Measurements from ENCODE around the gene GRIN2B.
A peak's percentile ranks its signal among the peaks of the same experiment; 100 is the strongest.

Gene GRIN2B

GRCh38 chr12:13947276-13947946 is 34.0 kb downstream of the GRIN2B start:
- H3K4me1 ChIP-seq, result peaks cover 0 to 12% (median 0%) of the 10 kb centered on the region in 10 experiments; a peak in 5 of 20 replicates
- H3K27ac ChIP-seq, result no peak overlapping the region
- peak overlapping the region in 3 of 11 experiments; percentile 4 to 18 (median 18); a peak in 3 of 22 replicates for H3K4me2 ChIP-seq
- no peaks in the 10 kb centered on the region for H3K36me3 ChIP-seq
- no peak overlapping the region for H3K9ac ChIP-seq
- H3K9me3 ChIP-seq (replicated peaks in 1 of 11), result no peaks in the 10 kb centered on the region
- H4K20me1 ChIP-seq, result no peaks in the 10 kb centered on the region
- H3K4me3 ChIP-seq, result no peak overlapping the region
- H3K27me3 ChIP-seq, result no peaks in the 10 kb centered on the region
- no peak for TF ChIP-seq Cebpa-rat (IDR thresholded peaks at IDR 0.05)

- Histone ChIP-seq H3K27ac (no peak overlapping the region), H3K4me1 (peaks cover 0 to 12% (median 0%) of the 10 kb centered on the region in 10 experiments; a peak in 5 of 20 replicates), H3K4me2 (no peak overlapping the region), H3K9ac (no peak overlapping the region), H3K9me3 (replicated peaks in 1 of 11) (no peaks in the 10 kb centered on the region), H3K27me3 (no peaks in the 10 kb centered on the region), H4K20me1 (no peaks in the 10 kb centered on the region), H3K36me3 (no peaks in the 10 kb centered on the region), H3K4me3 (no peak overlapping the region)
- no peak for TF ChIP-seq Cebpa-rat (IDR thresholded peaks at IDR 0.05)
Measured at GRCh38 chr12:13945641-13946040, 35.8 kb downstream of the GRIN2B start.

DNA sequence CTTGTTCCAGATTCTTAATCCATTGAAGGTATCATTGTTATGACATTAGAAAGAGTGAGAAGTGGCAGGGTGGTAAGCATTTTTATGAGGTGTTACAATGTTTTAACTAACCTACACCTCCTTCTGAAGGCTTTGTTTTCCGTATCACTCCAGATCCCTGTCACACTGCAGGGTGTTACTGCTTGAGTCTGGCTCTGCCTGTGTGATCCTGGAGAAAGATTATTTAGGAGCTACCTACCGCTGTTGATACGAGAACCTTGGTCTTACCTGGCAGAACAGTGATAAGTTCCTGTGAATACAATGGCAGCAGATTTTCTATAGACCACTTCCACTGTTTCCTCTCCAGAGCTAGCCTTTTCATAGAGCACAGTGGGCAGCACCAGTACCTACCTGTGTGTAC is 36.2 kb downstream of the GRIN2B start:
- Histone ChIP-seq H3K4me1 (peaks cover 0 to 12% (median 0%) of the 10 kb centered on the region in 10 experiments; a peak in 5 of 20 replicates), H3K27ac (no peak overlapping the region), H3K4me2 (no peak overlapping the region), H3K9me3 (replicated peaks in 1 of 11) (no peaks in the 10 kb centered on the region), H3K36me3 (no peaks in the 10 kb centered on the region), H3K9ac (no peak overlapping the region), H3K4me3 (no peak overlapping the region), H3K27me3 (no peaks in the 10 kb centered on the region), H4K20me1 (no peaks in the 10 kb centered on the region)
- TF ChIP-seq Cebpa-rat (IDR thresholded peaks at IDR 0.05), result no peak

DNA sequence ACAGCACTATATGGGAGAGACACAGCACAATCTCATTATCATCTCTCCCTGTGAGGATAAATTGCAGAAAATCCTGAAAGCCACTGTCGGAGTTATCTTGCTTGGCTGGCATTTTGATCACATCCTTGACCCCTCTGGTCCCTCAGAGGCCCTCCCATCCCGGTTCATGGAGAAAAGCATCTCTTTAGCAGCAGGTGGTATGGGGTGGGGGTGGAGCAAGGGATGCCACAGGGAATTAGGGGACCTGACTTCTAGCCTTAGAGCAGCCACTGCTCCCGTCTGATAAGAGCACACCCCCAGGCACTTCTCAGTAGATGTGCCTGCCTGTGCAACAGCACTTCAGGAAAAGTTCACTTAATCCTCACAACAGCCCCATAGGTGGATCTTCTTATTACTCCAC is 38.6 kb downstream of the GRIN2B start:
- H3K27ac ChIP-seq, result no peak overlapping the region
- no peaks in the 10 kb centered on the region for H4K20me1 ChIP-seq
- no peak overlapping the region for H3K4me3 ChIP-seq
- no peak overlapping the region for H3K9ac ChIP-seq
- H3K36me3 ChIP-seq, result no peaks in the 10 kb centered on the region
- no peaks in the 10 kb centered on the region for H3K27me3 ChIP-seq
- TF ChIP-seq Cebpa-rat (IDR thresholded peaks at IDR 0.05), result no peak
- H3K9me3 ChIP-seq (replicated peaks in 1 of 11), result peaks cover 4 to 16% (median 12%) of the 10 kb centered on the region in 11 experiments; a peak in 19 of 22 replicates
- H3K4me2 ChIP-seq, result no peak overlapping the region
- peaks cover 0 to 10% (median 0%) of the 10 kb centered on the region in 10 experiments; a peak in 5 of 20 replicates for H3K4me1 ChIP-seq

GRCh38 chr12:13941258-13942249 is 39.8 kb downstream of the GRIN2B start:
- H4K20me1 ChIP-seq, result no peaks in the 10 kb centered on the region
- no peaks in the 10 kb centered on the region for H3K4me1 ChIP-seq
- no peak for TF ChIP-seq Cebpa-rat (IDR thresholded peaks at IDR 0.05)
- H3K4me3 ChIP-seq, result no peak overlapping the region
- no peak overlapping the region for H3K9ac ChIP-seq
- H3K27ac ChIP-seq, result no peak overlapping the region
- H3K9me3 ChIP-seq (replicated peaks in 1 of 11), result peaks cover 13 to 28% (median 23%) of the 10 kb centered on the region in 11 experiments; a peak in 20 of 22 replicates
- no peak overlapping the region for H3K4me2 ChIP-seq
- no peaks in the 10 kb centered on the region for H3K27me3 ChIP-seq
- no peaks in the 10 kb centered on the region for H3K36me3 ChIP-seq

- Histone ChIP-seq H3K9ac (no peak overlapping the region), H3K9me3 (replicated peaks in 1 of 11) (peaks cover 16 to 38% (median 31%) of the 10 kb centered on the region in 11 experiments; a peak in 20 of 22 replicates), H3K36me3 (no peaks in the 10 kb centered on the region), H4K20me1 (no peaks in the 10 kb centered on the region), H3K4me2 (no peak overlapping the region), H3K4me1 (no peaks in the 10 kb centered on the region), H3K4me3 (no peak overlapping the region), H3K27ac (no peak overlapping the region), H3K27me3 (no peaks in the 10 kb centered on the region)
- no peak for TF ChIP-seq Cebpa-rat (IDR thresholded peaks at IDR 0.05)
Measured at GRCh38 chr12:13940335-13940865, 41.0 kb downstream of the GRIN2B start.

GRCh38 chr12:13937735-13938134 is 43.7 kb downstream of the GRIN2B start:
- Histone ChIP-seq H4K20me1 (no peaks in the 10 kb centered on the region), H3K27me3 (no peaks in the 10 kb centered on the region), H3K9me3 (replicated peaks in 1 of 11) (peaks cover 16 to 38% (median 31%) of the 10 kb centered on the region in 11 experiments; a peak in 20 of 22 replicates), H3K36me3 (no peaks in the 10 kb centered on the region), H3K4me1 (no peaks in the 10 kb centered on the region), H3K9ac (no peak overlapping the region), H3K27ac (no peak overlapping the region), H3K4me2 (no peak overlapping the region), H3K4me3 (no peak overlapping the region)
- no peak for TF ChIP-seq Cebpa-rat (IDR thresholded peaks at IDR 0.05)

DNA sequence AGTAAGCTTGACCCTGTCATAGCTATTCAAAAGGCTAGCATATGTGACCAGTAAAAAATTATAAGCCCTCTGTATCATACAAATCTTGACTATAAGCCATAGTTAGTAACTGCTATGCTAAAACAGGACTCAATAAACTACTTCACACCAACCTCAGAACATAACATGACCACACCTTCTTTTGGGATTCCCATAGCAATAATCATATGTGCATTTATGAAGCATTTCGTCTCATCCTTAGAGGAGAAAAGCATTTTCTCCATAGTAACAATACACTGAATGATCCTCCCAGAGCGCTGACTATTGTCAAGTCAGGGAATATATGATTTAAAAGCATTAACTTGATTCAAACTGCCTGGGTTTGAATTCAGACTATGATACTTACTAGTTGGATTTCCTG is 46.2 kb downstream of the GRIN2B start:
- Histone ChIP-seq H3K36me3 (no peaks in the 10 kb centered on the region), H3K4me1 (no peaks in the 10 kb centered on the region), H3K27ac (no peak overlapping the region), H3K9ac (no peak overlapping the region), H3K9me3 (replicated peaks in 1 of 11) (peaks cover 16 to 38% (median 31%) of the 10 kb centered on the region in 11 experiments; a peak in 20 of 22 replicates), H3K4me3 (no peak overlapping the region), H4K20me1 (no peaks in the 10 kb centered on the region), H3K4me2 (no peak overlapping the region), H3K27me3 (no peaks in the 10 kb centered on the region)
- TF ChIP-seq Cebpa-rat (IDR thresholded peaks at IDR 0.05), result no peak
